OCI-LY1 (cell line): Measurements from ENCODE around the gene SMC3.

ENCODE experiments used
- EZH2 ChIP-seq: fragments of 200-600 bp; sonication (generic), shearing (Covaris generic); IDR thresholded peaks from 2 replicates; pipeline ENCODE4 v1.8.0; 2017; ENCODE audit warnings: borderline replicate concordance, mixed run types, mild to moderate bottlenecking, antibody characterized with exemption, low read length, moderate library complexity, mixed read lengths
- TF ChIP-seq, protein P1 (sequence below): fragments of 200-600 bp; sonication (generic), shearing (Covaris generic); IDR thresholded peaks from 2 replicates; pipeline ENCODE4 v1.5.1; 2017; ENCODE audit warnings: mild to moderate bottlenecking, antibody characterized with exemption, low read length, moderate library complexity, mixed read lengths

GRCh38 chr10:110539091-110539490, 28.4 kb upstream of the SMC3 start:
- TF ChIP-seq, protein P1, sequence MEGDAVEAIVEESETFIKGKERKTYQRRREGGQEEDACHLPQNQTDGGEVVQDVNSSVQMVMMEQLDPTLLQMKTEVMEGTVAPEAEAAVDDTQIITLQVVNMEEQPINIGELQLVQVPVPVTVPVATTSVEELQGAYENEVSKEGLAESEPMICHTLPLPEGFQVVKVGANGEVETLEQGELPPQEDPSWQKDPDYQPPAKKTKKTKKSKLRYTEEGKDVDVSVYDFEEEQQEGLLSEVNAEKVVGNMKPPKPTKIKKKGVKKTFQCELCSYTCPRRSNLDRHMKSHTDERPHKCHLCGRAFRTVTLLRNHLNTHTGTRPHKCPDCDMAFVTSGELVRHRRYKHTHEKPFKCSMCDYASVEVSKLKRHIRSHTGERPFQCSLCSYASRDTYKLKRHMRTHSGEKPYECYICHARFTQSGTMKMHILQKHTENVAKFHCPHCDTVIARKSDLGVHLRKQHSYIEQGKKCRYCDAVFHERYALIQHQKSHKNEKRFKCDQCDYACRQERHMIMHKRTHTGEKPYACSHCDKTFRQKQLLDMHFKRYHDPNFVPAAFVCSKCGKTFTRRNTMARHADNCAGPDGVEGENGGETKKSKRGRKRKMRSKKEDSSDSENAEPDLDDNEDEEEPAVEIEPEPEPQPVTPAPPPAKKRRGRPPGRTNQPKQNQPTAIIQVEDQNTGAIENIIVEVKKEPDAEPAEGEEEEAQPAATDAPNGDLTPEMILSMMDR = no peak
- no peak for TF ChIP-seq EZH2
